ENCODE data around the gene TLK1. TPM values are rescaled to one million over a fixed set of nuclear protein-coding genes. Genes with fewer than 3 reads are reported as not detected.

Gene TLK1
- total RNA-seq, 2 donors from 2014 or later, result 85.4 to 85.8 TPM

- H3K4me1 Mint-ChIP-seq, result peaks cover 19% of the 10 kb centered on the region
- Histone ChIP-seq H3K4me3 (ENCODE audit: low read length) (no peak overlapping the region), H3K9ac (ENCODE audit: extremely low read depth, low read length, poor library complexity, severe bottlenecking) (no peak overlapping the region), H3K4me1 (ENCODE audit: control insufficient read depth, insufficient read depth, low read length) (peaks cover 4% of the 10 kb centered on the region), H3K36me3 (ENCODE audit: control insufficient read depth, insufficient read depth, low read length) (peaks cover 53% of the 10 kb centered on the region), H3K9me3 (ENCODE audit: control insufficient read depth, low read length) (no peaks in the 10 kb centered on the region), H3K27ac (ENCODE audit: low read depth, low read length) (no peak overlapping the region), H3K27me3 (ENCODE audit: control insufficient read depth, insufficient read depth, low read length, poor library complexity, severe bottlenecking) (no peaks in the 10 kb centered on the region)
- peak overlapping the region; percentile 32 for H3K27ac Mint-ChIP-seq
- no peak for DNase-seq
- no peaks in the 10 kb centered on the region for H3K9me3 Mint-ChIP-seq
- no peak for TF ChIP-seq CTCF (conservative IDR thresholded peaks at IDR 0.05)
- H3K27me3 Mint-ChIP-seq (ENCODE audit: insufficient read depth), result no peaks in the 10 kb centered on the region
- 93 to 96% methylated on average over 2 of the region's 2 CpGs for WGBS, 2 experiments (ENCODE audit: insufficient coverage in 1 of 2, insufficient read length in 1 of 2)
- H3K4me3 Mint-ChIP-seq, result no peak overlapping the region
- peaks cover 43% of the 10 kb centered on the region for H3K36me3 Mint-ChIP-seq (ENCODE audit: low read depth)
Measured at GRCh38 chr2:170969030-170969429, 191.7 kb downstream of the TLK1 start.

- no peak overlapping the region for H3K9ac ChIP-seq (ENCODE audit: extremely low read depth, low read length, poor library complexity, severe bottlenecking)
- H3K27me3 ChIP-seq (ENCODE audit: control insufficient read depth, insufficient read depth, low read length, poor library complexity, severe bottlenecking), result no peaks in the 10 kb centered on the region
- no peaks in the 10 kb centered on the region for H3K27me3 Mint-ChIP-seq (ENCODE audit: insufficient read depth)
- H3K27ac Mint-ChIP-seq, result peak overlapping the region; percentile 32
- peaks cover 19% of the 10 kb centered on the region for H3K4me1 Mint-ChIP-seq
- H3K36me3 Mint-ChIP-seq (ENCODE audit: low read depth), result peaks cover 50% of the 10 kb centered on the region
- no peaks in the 10 kb centered on the region for H3K9me3 Mint-ChIP-seq
- H3K9me3 ChIP-seq (ENCODE audit: control insufficient read depth, low read length), result no peaks in the 10 kb centered on the region
- 88 to 92% methylated on average over 8 to 12 of the region's 12 CpGs for WGBS, 2 experiments (ENCODE audit: insufficient coverage in 1 of 2, insufficient read length in 1 of 2)
- peaks cover 59% of the 10 kb centered on the region for H3K36me3 ChIP-seq (ENCODE audit: control insufficient read depth, insufficient read depth, low read length)
- no peaks in the 10 kb centered on the region for H3K4me1 ChIP-seq (ENCODE audit: control insufficient read depth, insufficient read depth, low read length)
- no peak overlapping the region for H3K4me3 ChIP-seq (ENCODE audit: low read length)
- no peak overlapping the region for H3K27ac ChIP-seq (ENCODE audit: low read depth, low read length)
- no peak for TF ChIP-seq CTCF (conservative IDR thresholded peaks at IDR 0.05)
- DNase-seq, result no peak
- H3K4me3 Mint-ChIP-seq, result no peak overlapping the region
Measured at GRCh38 chr2:170968205-170969003, 192.3 kb downstream of the TLK1 start.

DNA sequence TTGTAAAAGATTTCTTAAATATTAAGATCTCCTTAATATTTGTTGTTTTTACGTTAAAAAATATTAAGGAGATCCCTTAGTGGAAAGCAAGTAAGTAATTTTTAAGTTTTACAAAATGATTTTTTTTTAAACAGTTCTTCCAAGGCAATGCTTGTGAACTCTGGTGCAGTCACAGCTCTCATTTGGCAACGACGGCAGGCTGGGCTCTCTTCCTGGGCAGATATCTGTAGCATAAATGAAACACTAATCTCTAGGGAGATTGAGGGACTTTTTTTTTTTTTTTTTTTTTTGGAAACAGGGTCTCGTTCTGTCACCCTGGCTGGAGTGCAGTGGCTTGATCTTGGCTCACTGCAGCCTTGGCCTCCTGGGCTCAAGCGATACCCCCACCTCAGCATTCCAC lies 193.1 kb downstream of the TLK1 start:
- H3K4me1 ChIP-seq (ENCODE audit: control insufficient read depth, insufficient read depth, low read length), result no peaks in the 10 kb centered on the region
- no peaks in the 10 kb centered on the region for H3K9me3 ChIP-seq (ENCODE audit: control insufficient read depth, low read length)
- H3K36me3 Mint-ChIP-seq (ENCODE audit: low read depth), result peaks cover 56% of the 10 kb centered on the region
- no peak overlapping the region for H3K27ac ChIP-seq (ENCODE audit: low read depth, low read length)
- no peak overlapping the region for H3K4me3 Mint-ChIP-seq
- no peak overlapping the region for H3K27ac Mint-ChIP-seq
- H3K27me3 Mint-ChIP-seq (ENCODE audit: insufficient read depth), result no peaks in the 10 kb centered on the region
- TF ChIP-seq CTCF (conservative IDR thresholded peaks at IDR 0.05), result no peak
- H3K4me3 ChIP-seq (ENCODE audit: low read length), result no peak overlapping the region
- H3K4me1 Mint-ChIP-seq, result peaks cover 13% of the 10 kb centered on the region
- no peak overlapping the region for H3K9ac ChIP-seq (ENCODE audit: extremely low read depth, low read length, poor library complexity, severe bottlenecking)
- H3K27me3 ChIP-seq (ENCODE audit: control insufficient read depth, insufficient read depth, low read length, poor library complexity, severe bottlenecking), result no peaks in the 10 kb centered on the region
- WGBS, 2 experiments (ENCODE audit: insufficient coverage in 1 of 2, insufficient read length in 1 of 2), result 97 to 100% methylated on average over 1 to 5 of the region's 5 CpGs
- no peak for DNase-seq
- H3K36me3 ChIP-seq (ENCODE audit: control insufficient read depth, insufficient read depth, low read length), result peaks cover 65% of the 10 kb centered on the region
- no peaks in the 10 kb centered on the region for H3K9me3 Mint-ChIP-seq

All from endodermal cell (in vitro differentiated cells).